ENCODE data around the gene CHRNB1.
"Not testable (repeated sequence)": the region's sequence is repeated elsewhere in the genome, so short reads cannot be mapped to it uniquely, and the experiment has no call there.

CHRNB1 gene

DNA sequence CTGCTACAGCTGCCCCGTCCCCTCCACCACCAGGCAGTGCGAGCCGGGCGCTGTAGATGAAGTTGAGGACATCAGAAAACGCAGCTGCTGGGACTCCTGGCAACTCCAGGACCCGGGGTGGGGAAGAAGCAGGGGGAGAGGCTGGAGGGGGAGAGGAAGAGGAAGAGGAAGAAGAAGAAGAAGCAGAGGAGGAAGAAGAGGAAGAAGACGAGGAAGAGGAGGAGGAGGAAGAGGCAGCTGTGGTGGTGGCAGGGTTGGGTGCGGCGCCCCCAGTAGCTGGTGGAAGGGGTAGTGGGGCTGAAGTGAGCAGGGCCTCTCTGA, 21.4 kb downstream of the CHRNB1 start:
- in situ Hi-C loops (cut with MboI; ENCODE audit: low sequenced_read_pairs), result no loop called here

DNA sequence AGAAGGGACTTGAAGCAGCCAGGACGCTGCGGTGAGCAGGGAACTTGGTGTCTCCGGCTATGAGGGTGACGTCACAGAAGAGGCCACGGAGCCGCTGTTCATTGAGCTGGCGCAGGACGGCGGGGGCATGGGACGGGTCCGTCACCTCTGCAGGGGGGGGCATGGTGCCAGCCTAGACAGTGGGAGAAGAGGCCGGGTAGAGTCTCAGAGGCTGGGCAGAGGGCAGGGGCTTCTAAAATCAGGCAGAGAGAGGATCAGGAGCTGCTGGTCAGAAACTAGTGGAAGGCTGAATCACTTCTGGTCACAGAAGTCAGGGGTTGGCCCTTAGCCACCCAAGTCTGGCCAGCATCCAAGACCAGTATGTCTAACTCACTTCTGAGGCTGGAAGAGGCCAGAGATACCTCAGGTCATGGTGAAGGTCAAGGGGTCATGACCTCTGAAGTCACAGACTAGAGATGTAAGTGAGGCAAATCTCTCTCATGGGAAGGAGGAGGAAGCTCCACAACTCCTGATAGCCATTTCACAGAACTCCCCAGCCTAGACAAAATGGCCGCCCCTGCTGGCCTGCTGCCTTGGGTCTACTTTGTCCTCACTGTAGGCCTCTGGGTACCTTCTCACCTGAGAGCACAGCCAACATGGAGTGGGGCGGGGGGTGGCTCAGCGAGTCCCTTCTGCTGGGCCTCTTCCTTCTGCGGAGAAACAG, 21.9 kb downstream of the CHRNB1 start:
- in situ Hi-C loops (cut with MboI; ENCODE audit: low sequenced_read_pairs), result no loop called here

DNA sequence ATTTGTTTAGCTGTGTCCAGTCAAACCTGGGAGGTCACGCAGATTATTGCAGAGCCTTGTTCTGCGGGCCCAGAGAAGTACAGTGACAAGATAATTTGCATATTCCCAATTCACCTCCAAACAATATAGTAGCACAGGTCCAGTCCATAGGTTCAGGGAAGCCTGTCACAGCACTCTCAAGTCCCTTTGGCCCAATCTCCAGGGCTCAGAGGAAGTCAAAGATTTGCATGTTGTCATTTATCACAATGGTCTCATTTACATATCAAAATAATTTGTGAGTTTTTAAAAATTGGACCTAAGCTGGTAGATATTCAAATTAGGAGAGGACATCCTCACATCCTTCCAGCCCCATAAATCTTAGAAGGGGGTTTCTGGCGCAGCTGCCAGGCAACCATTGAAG, 22.6 kb downstream of the CHRNB1 start:
- in situ Hi-C loops (cut with MboI; ENCODE audit: low sequenced_read_pairs), result no loop called here

DNA sequence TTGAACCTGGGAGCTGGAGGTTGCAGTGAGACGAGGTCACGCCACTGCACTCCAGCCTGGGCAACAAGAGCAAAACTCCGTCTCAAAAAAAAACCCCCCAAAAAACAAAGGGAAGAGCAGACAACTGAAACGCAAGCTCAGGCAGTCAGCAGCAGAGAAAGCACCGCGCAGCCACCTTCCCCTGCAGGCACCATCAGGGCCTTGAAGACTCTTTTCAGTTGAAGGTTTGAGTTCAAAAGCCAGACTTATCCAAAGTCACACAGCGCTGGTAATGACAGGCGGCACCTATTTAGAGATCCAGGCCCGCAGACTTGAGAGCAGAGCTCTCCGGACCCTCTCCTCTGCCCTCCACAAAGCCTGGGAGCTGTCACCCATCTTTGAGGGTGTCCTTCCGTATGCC, 23.4 kb downstream of the CHRNB1 start:
- in situ Hi-C loops (cut with MboI; ENCODE audit: low sequenced_read_pairs), result no loop called here

DNA sequence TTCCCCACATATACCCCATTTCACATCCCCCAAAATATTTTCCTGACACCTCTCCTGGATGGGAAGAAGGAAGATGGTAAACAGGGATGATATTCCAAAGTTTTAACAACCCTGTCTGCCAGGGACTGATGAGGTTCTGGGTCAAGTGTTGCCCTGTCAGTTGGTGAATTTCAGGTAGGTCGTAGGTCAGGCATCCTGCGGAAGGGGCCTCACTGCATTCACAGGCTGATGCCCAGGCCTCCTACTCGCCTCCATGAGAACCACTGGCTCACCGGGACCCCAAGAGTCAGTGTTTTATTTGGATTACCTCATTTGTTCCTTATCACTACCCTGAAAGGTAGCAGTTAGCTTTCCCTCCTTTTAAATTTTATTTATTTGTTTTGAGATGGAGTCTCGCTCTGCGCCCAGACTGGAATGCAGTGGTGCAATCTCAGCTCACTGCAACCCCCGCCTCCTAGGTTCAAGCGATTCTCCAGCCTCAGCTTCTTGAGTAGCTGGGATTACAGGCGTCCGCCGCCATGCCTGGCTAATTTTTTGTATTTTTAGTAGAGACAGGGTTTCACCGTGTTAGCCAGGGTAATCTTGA, 24.0 kb downstream of the CHRNB1 start:
- in situ Hi-C loops (cut with MboI; ENCODE audit: low sequenced_read_pairs), result no loop called here

DNA sequence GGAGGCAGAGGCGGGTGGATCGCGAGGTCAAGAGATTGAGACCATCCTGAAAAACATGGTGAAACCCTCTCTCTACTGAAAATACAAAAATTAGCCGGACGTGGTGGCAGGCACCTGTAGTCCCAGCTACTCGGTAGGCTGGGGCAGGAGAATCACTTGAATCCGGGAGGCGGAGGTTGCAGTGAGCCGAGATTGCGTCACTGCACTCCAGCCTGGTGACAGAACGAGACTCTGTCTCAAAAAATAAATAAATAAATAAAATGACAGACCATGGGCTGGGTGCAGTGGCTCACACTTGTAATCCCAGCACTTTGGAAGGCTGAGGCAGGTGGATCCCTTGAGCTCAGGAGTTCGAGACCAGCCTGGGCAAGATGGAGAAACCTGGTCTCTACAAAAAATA, 25.0 kb downstream of the CHRNB1 start:
- in situ Hi-C loops (cut with MboI; ENCODE audit: low sequenced_read_pairs), result not testable (repeated sequence)

DNA sequence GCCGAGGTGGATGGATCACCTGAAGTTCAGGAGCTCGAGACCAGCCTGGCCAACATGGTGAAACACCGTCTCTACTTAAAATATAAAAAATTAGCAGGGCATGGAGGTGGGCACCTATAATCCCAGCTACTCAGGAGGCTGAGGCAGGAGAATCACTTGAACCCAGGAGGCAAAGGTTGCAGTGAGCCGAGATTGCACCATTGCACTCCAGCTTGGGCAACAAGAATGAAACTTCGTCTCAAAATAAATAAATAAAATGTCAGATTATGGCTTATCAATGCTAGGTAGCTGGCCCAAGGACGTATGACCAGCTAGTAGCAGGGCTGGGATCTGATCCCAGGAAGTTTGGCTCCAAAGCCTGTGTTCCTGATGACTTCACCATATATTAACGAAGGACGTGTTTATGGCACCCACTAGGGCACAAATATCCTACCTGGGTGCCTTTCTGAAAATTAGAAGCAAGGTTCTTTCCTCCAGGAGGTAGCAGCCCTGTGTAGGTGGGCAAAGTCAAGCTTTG, 25.7 kb downstream of the CHRNB1 start:
- in situ Hi-C loops (cut with MboI; ENCODE audit: low sequenced_read_pairs), result not testable (repeated sequence)

DNA sequence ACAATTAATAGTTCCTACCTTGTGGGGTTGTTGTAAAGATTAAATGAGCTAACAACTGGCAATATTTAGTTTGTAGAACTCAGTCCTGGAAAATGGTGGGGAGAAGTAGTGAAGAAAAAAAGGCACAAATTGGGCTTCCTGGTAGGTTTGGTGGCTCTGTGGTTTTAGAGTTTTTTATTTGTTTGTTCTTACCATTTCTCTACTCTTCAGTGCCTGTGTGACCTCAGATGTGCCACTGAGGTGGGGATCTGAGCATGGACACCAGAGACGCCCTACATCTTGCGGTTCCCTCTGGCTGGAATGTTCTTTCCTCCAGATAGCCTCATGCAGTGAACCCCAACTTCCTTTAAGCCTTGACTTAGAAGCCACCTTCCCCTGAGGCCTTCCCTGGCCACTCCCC, 26.9 kb downstream of the CHRNB1 start:
- in situ Hi-C loops (cut with MboI; ENCODE audit: low sequenced_read_pairs), result no loop called here

DNA sequence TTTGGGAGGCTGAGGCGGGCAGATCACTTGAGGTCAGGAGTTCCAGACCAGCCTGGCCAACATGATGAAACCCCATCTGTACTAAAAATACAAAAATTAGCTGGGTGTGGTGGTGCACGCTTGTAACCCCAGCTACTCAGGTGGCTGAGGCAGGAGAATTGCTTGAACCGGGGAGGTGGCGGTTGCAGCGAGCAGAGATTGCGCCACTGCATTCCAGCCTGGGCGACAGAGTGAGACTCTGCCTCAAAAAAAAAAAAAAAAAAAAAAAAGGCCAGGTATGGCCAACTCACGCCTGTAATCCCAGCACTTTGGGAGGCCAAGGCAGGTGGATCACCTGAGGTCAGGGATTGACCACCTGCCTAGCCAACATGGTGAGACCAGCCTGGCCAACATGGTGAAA, 29.9 kb downstream of the CHRNB1 start:
- in situ Hi-C loops (cut with MboI; ENCODE audit: low sequenced_read_pairs), result not testable (repeated sequence)

DNA sequence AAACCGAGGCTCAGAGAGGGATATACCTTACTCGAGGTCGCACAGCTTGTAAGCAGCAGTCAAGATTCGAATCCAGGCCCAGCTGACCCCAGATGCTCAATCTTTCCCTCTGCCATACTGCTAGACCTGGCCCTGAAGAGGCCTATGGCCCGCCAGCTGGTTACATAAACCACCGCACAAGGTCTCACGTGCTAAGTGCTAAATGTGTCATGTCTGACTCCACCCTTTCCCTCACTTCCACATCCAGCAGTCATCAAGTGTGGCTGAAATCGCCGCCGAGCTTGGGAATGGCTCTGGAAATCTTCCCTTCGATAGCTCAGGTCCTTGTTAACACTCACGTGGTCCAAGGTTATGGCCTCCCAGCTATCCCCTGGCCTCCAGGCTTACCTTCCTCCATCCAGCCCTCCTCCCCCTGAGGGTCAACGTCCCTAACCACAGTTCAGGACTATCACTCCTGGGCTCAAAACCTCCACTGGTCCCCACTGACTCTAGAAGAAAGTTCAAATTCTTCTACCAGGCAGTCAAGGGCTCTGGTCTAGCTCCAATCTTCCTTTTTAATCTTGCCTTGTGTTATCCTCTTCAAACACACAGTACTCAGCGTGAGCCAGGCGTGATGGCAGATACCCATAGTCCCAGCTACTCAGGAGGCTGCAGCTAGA, 31.0 kb downstream of the CHRNB1 start:
- in situ Hi-C loops (cut with MboI; ENCODE audit: low sequenced_read_pairs), result no loop called here

DNA sequence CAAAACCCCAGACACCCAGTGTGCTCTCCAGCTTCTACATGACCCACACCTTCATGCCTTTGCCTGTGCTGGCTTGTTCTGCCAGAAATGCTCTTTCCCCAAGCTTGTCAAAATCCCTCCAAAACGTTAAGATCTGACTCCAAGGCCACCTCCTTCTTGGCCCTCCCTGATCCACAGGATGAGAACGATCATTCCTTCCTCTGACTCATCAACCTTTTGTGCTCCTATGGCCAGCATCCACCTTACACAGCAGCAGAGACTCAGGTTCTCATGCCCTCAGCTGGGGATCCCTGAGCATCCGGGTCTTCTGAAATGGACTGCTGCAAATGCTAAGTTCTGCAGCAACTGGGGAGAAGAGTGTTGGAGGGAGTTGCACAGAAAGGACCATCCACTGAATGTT, 31.6 kb downstream of the CHRNB1 start:
- in situ Hi-C loops (cut with MboI; ENCODE audit: low sequenced_read_pairs), result no loop called here

DNA sequence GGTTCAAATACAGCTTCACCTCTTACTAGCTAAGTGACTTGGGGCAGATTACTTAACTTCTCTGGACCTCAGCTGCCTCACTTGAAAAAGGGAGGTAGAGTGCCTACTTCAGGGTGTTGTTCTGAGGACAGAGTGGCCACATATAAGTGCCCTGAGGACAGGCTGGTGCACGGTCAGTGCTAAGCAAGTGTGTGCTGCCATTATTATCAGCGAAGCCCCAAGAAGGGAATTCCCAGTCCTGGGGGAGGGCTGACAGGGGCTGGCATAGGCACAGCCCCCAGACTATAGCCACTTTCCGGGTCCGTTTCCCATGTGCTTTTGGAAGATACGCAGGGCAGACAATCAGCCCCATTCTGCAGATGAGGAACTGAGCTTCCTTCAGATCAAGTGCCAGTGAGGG, 32.1 kb downstream of the CHRNB1 start:
- in situ Hi-C loops (cut with MboI; ENCODE audit: low sequenced_read_pairs), result no loop called here

DNA sequence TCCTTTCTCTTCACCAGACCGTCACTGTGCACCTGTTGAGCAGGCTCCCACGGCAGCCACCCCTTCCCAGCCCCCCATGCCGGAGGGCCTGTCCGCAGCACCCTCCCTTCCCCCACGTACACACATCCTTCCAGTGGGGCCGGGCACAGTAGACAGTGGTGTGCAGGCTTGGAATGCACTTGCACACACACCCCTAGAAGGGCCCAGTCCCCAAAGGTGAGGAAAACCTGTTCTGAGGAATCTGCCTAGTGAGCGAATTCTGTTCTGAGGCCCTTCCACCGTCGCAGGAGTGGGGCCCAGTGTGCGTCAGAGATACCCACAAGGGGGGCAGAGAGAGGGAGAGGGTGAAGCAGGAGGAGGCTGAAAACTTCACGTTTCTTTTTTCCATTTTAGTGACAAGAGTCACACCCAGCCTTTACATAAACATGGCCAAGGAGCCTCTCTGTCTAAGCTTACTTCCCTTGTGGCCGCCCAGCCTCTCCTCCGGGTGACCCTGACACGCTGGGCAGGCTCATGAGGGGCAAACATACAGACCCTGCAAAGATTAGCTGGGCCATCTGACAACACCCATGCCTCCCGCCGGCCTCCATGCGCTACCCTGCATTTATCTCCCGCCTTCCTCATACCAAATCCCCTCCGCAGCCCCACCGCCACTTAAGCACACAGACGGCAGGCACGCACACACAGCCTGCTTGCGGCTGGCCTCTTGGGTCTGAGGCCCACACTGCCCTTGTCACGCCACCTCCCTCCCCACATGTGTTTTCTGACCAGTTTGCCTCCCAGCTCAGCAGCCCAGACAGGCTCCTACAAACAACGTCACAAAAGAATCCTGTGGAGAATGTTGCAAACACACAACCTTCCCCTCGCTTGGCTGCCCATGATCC, 32.8 kb downstream of the CHRNB1 start:
- in situ Hi-C loops (cut with MboI; ENCODE audit: low sequenced_read_pairs), result no loop called here

DNA sequence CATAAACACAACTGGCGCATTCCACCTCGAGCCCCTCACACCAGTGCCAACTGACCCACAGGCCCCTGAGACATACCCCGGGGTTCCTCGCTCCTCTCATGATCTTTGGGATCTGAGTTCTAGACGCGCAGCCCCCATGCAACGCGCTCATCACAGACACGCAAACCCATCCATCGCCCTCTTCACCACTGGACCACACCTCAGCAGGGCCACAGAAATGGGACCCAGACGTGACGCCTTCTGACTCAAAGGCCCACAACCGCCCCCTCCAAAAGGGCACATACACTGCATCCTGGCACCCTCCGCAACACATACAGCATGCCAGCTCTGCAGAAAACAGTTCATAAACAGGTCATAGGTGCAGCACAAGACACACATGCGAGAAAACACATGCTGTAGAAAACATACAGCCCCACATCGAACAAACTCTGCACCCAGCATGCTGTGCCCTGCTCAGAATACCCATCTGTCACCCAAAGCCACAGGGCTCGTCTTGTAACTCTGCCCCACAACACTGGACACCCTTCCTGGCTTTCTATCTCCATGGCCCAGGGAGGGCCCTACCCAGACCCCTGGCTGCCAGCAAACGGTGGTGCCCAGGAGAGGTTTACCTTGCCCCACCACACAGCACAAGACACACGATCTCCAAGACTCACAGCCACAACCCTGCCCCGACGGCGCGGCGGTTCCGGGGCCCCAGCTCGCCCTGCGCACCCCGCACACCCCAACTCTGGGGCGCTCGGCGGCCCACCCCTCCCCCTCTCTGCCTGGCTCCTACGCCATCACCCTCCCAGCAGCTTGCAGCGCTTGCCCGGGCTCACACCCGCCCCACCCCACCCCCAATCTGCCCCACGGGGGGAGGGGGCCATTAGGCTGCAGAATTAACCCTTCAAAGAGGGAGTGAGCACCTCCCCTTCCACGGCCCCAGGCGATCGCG, 33.7 kb downstream of the CHRNB1 start:
- in situ Hi-C loops (cut with MboI; ENCODE audit: low sequenced_read_pairs), result no loop called here

DNA sequence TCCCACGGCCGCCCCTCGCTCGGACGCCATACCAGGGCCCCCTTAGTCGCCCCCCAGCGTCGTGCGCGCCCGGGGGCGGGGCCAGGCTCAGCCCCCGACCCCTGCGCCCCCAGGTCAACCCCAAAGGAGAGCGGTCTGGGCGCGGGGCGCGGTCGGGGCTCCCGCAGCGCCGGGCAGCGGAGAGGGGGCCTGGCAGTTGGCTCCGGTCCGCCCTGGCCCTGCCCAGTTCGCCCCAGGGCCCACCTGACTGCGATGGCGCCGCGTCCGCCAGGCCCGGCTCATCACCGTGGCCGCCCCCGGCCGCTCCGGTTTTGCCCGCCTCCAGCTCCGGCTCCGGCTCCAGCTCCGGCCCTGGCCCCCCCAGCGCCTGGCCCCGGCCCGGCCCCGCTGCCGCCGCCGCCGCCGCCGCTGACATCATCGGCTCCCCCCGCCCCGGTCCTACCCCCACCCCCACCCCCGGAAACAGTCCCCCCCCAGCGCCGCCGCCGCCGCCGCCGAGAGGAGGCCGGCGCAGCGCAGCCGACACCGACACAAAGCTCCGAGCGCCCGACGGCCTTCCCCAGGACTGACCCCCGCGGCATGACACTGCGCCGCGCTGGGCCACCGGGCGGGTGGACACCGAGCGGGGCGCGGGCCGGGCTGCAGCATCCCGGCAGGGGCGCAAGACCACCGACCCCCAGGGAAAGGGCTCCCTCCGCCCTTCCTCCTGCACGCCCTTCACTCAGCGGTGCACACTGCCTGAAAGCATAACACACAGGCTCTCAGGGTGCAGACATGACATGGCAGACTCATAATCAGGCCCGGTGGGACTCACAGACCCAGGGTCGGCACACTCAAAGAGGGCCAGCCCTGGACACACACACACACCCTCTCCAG, 34.6 kb downstream of the CHRNB1 start, which contains the start of gene ZBTB4:
Gene ZBTB4 (minus strand): TSS at position 419 of the 876 bp plus-strand sequence. CDS start 12,830 bp downstream, outside the sequence.
- in situ Hi-C loops (cut with MboI; ENCODE audit: low sequenced_read_pairs), result no loop called here

DNA sequence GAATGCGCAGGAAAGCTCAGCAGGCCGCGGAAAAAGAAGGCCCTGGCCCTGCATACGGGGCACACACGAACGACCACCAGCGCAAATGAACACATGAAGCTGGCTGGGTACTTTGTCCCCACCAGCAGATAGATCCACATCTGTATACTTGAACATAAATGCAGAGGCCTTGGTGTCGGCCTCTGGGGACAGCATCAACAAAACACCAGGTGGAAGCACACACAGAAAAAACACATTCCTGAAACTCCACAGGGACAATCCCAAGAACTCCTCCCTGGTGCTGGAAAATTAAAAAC, 35.2 kb downstream of the CHRNB1 start:
- in situ Hi-C loops (cut with MboI; ENCODE audit: low sequenced_read_pairs), result no loop called here

DNA sequence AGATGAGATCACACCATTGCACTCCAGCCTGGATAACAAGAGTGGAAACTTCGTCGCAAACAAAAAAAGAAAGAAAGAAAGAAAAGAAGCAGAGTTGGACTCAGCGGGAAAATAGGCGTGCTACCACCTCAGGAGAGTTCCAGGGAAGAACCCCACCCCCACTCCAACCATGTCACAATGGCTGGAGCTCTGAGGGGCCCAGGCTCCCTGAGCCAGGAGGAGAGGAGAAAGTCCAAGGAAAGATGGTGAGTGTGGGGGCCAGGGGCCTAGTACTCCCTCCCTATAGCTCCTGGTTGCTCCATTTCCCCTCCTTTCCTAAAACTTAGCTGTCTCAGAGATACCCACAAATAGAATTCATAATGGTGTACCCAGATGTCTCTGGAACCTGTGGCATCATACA, 36.4 kb downstream of the CHRNB1 start, which contains the start of gene SLC35G6:
Gene SLC35G6 (plus strand): TSS at position 172 of the 400 bp plus-strand sequence. CDS start 71 bp downstream, at position 243.
- in situ Hi-C loops (cut with MboI; ENCODE audit: low sequenced_read_pairs), result not testable (repeated sequence)

DNA sequence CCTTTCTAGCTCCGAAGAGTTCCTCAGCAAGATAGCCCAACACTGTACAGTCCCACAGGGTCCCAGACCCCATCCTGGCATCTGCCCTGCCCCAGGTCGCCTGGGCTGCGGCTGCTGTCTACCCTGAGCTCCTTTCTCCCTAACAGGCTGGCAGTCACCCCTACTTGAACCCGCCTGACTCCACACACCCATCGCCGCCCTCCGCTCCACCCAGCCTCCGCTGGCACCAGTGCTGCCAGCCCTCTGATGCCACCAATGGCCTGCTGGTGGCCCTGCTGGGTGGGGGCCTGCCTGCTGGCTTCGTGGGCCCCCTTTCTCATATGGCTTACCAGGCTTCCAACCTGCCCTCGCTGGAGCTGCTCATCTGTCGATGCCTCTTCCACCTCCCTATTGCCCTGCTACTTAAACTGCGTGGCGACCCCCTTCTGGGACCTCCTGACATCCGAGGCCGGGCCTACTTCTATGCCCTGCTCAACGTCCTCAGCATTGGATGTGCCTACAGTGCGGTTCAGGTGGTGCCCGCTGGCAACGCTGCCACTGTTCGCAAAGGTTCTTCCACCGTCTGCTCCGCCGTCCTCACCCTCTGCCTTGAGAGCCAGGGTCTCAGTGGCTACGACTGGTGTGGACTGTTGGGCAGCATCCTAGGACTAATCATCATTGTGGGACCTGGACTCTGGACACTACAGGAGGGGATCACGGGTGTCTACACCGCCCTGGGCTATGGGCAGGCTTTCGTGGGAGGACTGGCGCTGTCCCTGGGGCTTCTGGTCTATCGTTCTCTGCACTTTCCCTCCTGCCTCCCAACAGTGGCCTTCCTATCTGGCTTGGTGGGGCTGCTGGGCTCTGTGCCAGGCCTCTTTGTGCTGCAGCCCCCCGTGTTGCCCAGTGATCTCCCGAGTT, 37.2 kb downstream of the CHRNB1 start:
- in situ Hi-C loops (cut with MboI; ENCODE audit: low sequenced_read_pairs), result not testable (repeated sequence)

Measured in hTERT RPE-1 (cell line).